HG03432 (cell line): Measurements from ENCODE around the gene B3GALT4.

Experiments
- ATAC-seq: cut with Tn5 transposase; IDR thresholded peaks from one replicate; pipeline ENCODE4 v1.9.1; 2021; ENCODE audit warnings: mild to moderate bottlenecking, moderate library complexity; ENCODE audit not compliant: unreplicated experiment

B3GALT4 gene

DNA sequence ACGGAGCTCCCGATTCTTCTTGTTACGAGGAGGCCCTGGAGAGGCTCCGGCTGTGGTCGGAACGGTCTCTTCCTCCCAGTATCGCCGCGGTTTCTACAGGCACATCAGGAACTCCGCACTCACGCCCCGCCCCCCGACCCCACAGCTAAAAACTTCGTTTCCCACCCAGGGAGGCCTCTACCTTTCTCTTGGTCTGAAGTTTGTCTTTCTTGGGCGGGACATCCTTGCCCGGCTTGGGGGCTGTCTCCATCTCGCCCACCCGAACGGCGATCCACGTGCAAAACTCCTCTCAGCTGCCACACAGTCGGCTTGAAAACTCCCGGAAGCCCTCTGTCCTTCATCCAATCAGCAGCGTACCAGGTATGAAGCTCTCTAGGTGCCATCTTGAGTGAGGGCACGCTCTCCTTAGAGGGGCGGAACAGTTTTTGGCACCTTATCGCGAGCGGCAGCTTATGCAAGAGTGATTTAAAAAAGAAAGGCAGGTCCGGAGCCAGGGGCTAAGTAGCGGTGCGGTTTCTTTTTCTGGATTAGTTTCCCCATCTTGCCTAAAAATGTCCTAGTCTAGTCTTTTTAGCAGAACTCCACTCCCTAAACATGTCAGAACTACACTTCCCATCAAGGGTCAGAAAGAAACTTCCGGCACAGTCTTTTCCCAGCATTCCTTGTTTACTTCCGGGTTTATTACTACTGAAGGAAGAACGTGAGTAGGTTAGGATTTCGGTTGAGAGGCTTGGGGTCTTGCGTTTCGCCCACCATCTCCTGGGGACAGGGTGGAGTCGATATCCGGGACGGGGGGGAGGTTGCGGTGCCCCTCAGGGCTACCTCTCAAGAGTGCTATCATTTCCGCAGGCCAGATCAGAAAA is 12.2 kb downstream of the B3GALT4 start, which contains the start of the genes PFDN6 and WDR46:
Gene PFDN6, plus strand, starts transcription at position 681 of the 863 bp plus-strand sequence. CDS start 256 bp downstream, outside the sequence.
Gene WDR46, minus strand, starts transcription at position 319 of the 863 bp plus-strand sequence. Its CDS starts 69 bp downstream, at position 250.
- ATAC-seq = peak; percentile 84

- no peak for ATAC-seq
Observed at GRCh38 chr6:33289784-33290315, 12.9 kb downstream of the B3GALT4 start.

GRCh38 chr6:33290459-33290858 is 13.5 kb downstream of the B3GALT4 start:
- ATAC-seq = no peak

GRCh38 chr6:33292996-33293682 is 16.2 kb downstream of the B3GALT4 start:
- no peak for ATAC-seq

DNA sequence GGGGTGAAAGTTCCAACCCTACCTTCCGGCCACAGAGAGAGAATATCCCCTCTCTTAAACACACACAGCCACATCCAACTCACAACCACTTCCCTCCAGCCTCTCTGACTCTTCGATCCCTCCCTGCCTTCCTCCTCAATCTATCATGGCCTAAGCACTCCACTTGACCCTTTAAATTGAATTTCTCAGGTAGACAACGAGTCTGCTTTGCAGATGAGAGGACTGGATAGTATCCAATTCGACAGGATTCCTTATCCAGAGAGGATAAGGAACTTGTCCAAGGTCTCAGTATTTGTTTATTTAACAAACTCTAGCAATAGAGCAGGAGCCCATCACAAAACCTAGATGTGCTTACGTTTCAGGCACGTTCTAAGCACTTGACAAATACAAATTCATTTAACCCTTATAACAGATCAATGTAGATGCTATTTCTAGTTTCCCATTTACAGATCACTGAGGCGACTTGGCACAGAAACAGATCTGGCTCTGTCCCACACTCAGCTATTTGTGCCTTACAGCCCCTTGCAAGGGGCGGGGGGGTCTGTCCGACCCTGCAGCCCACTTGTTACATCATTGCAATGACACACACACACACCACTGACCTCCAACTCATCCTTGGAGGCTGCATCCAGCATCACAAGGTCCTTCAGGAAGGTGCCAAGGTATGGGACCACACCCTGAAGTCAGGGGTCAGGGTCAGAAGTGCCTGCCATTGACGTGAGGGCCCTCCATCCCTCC is 17.3 kb downstream of the B3GALT4 start:
- ATAC-seq = no peak

DNA sequence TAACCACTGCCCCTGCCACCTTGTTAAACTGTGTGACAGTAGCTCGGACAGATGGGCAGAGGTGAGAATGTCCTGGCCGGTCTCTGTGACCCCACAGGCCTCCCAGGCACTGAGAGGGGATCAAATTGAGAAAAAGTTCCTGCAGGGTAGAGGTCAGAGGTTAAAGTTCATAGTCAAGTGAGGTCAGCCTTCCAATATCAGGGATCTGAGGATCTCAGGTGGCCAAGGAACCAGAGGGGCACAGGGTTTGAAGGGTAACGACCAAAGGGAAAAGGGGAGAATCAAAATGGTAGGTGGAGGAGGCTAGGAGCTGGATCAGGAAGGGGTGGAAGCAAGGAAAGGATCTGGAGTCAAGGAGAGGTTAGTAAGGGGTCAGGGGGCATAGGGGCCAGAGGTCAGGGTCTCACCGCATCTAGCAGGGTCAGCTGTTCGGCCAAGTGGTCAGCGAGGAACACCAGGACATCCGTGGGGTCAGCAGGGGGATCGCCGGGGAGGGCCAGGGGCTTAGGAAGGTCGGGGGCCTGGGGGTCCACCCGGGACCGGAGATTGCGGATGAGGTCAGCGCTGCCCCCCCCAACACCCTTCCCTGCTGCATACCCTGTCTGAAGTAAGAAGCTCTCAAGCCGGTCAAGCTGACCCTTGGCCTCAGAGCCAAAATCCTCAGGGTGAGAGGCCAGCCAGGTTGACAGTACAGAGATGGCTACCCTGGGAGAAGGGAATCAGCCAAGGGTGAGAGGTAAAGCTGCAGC is 18.9 kb downstream of the B3GALT4 start:
- ATAC-seq = no peak

GRCh38 chr6:33296797-33297405 is 20.0 kb downstream of the B3GALT4 start:
- no peak for ATAC-seq

GRCh38 chr6:33297406-33297955 is 20.6 kb downstream of the B3GALT4 start:
- no peak for ATAC-seq

GRCh38 chr6:33297956-33298772 is 21.2 kb downstream of the B3GALT4 start:
- no peak for ATAC-seq

DNA sequence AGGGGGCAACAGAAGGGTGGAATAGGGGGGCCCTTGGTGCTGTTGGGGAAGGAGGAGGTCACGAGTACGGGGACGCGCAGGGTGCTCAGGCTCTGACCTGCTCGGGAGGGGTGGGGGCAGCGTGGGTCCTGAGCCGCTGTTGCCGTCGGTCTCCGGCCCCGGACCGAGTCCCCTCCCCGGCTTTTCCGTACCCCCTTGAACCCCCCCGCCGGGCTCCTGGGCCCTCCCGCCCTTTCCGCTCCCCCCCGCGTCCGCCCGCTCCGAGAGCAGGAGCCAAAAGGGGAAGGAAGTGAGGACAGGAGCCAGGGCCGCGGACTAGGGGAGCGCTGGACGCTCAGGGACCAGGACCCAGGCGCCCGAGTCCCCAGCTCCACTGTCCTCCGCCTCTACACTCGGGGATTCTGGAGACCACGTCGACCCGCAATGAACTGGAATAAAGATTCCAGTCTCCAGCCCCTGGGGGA is 21.9 kb downstream of the B3GALT4 start, which contains the start of gene RGL2:
Gene RGL2, minus strand, starts transcription at position 170 of the 464 bp plus-strand sequence. CDS start 332 bp downstream, outside the sequence.
- peak; percentile 28 for ATAC-seq

DNA sequence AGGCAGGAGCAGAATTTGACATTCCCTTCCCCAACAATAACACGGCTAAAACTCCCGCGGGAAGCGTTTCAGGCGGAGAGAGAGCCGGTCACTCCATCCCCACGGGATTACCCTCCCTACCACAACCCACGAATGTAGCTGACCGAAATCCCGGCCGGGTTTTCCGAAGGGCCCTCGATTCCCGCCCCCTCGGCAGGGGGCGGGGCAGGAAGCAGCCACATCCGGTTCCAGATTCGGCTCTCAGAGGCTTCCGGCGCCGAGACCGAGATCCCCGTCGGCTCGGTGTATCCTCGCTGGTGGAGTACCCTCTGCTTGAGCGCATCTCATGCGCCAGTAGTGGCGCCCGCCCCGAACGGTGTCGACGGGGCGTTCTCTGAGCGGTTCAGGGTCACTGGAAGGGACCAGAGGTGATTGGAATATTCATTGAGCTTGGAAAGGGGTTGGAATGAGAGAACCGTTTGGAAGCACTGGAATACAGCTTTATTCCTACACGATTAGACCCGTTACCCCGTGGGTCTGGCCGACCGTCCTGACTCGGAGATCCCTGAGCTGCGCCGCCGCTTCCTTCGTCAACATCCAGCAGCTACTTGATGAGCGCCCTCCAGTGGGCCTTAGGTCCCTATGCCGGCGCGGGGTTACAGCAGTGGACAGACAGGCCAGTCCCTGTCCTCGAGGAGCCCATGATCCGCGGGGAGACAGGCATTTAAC is 22.5 kb downstream of the B3GALT4 start:
- peak; percentile 71 for ATAC-seq

DNA sequence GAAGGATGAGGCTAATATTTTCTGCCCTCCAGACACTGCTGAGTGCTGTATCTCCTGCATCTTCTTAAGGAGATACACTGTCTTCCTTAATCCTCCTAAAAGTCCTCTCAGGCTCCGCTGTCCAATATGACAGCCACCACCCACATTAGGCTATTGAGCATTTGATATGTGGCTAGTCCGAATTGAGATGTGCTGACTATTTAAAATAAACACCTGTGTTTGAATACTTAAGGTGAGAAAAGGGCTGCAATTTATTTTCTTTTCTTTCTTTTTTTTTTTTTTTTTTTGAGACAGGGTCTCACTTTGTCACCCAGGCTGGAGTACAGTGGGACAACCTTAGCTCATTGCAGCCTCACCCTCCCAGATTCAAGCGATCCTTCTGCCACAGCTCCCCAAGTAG is 25.0 kb downstream of the B3GALT4 start:
- ATAC-seq = no peak

- no peak for ATAC-seq
Observed at GRCh38 chr6:33304216-33304615, 27.3 kb downstream of the B3GALT4 start.

DNA sequence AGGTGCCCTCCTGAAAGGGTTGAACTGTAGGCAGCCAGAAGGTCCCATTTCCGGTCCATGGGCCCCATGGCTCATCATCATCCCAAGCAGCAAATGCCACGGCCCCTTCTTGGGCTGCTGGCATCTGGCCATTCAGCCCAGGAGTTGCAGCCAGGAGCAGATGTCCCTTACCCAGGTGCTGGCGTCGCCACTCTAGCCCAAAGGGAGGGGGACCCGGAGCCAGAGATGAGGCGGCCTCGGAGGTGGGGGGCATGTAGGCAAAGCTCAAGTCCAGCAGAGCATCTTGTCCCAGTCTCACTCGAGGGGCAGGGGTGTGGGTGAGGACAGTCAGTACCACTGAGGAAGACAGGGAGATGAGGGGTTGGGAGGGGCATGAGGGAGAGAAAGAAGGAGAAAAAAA is 28.1 kb downstream of the B3GALT4 start:
- ATAC-seq = no peak

DNA sequence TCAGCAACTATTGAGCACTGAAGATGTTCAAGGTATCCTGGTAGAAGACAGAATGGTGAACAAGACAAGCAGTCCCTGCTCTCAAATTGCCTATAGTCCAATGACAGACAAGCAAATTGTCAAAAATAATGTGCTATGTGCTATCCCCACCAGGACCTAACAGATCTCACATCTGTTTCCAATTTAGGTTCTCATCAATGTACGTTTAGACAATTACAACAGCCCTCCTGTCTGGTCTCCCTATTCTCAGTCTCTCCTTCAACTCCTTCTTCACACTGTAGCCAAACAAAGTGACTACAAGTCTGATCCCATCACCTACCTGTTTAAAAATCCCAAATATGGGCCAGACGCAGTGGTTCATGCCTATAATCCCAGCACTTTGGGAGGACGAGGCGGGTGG is 29.4 kb downstream of the B3GALT4 start:
- ATAC-seq = no peak

DNA sequence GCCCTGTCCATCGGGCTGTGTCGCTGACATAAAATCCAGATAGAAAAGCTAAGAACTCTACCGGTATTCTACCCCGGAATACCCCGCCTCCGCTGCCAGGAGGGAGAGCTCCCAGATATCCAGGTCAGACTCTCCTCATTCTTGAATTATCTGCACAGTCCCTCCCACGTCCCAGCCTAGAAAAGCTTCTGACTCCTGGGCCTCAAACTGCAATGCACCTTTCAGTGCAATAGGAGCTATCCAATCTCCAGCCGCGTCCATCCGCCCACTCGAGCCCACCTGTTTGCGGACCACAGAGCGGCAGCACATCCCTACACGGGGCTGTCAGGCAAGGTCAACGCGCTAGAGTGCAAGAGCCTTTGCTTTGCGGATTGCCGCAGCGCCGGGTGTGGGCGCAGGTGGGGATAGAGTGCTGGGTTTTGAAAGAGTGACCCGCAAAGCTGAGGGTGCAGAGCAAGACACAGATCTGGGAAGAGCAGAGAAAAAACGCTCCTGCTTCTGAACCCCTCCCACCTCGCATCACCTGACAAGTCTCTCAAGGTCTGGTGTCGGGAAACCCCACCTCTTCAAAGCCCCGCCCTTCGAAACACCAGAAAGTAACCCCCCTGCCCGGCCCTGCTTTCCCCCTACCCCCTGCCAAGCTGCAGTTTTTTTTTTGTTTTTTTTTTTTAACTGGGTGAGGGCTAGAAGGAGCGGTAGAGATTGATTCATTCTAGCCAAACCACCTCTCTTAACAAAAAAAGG is 35.6 kb downstream of the B3GALT4 start:
- peak; percentile 21 for ATAC-seq

- ATAC-seq = peak; percentile 5
Observed at GRCh38 chr6:33313105-33313708, 36.3 kb downstream of the B3GALT4 start.
